KMS-11 (cell line): Measurements from ENCODE around the gene FTCD.
"Not testable (repeated sequence)": the region's sequence is repeated elsewhere in the genome, so short reads cannot be mapped to it uniquely, and the experiment has no call there.

ENCODE experiments used
- H2AFZ ChIP-seq: fragments of 200-600 bp; sonication (generic); 2 replicates; pipeline ENCODE4 v1.6.1; 2016; ENCODE audit warnings: antibody characterized with exemption, mixed run types, low read depth
- H3K27ac ChIP-seq: fragments of 200-600 bp; sonication (generic); 2 replicates; pipeline ENCODE4 v1.6.1; 2016; ENCODE audit warnings: mild to moderate bottlenecking, mixed run types
- H3K27me3 ChIP-seq: fragments of 200-600 bp; sonication (generic); 2 replicates; pipeline ENCODE4 v1.6.1; 2017; ENCODE audit warnings: mild to moderate bottlenecking, low read depth, mixed run types, moderate library complexity; ENCODE audit not compliant: insufficient read depth
- H3K36me3 ChIP-seq: fragments of 200-600 bp; sonication (generic); 2 replicates; pipeline ENCODE4 v1.6.1; 2017; ENCODE audit warnings: mild to moderate bottlenecking, mixed run types; ENCODE audit not compliant: insufficient read depth
- H3K4me1 ChIP-seq: fragments of 200-600 bp; sonication (generic); 2 replicates; pipeline ENCODE4 v1.6.1; 2016; ENCODE audit warnings: mild to moderate bottlenecking, low read depth, mixed run types; ENCODE audit not compliant: poor library complexity, severe bottlenecking
- H3K4me2 ChIP-seq: fragments of 200-600 bp; sonication (generic); 2 replicates; pipeline ENCODE4 v1.7.0; 2016; ENCODE audit warnings: mild to moderate bottlenecking, mixed run types
- H3K4me3 ChIP-seq: fragments of 200-600 bp; sonication (generic); IDR thresholded peaks from 2 replicates; pipeline ENCODE4 v1.6.1; 2017; ENCODE audit warnings: low read depth, low read length, mixed read lengths; ENCODE audit not compliant: insufficient read depth
- H3K79me2 ChIP-seq: fragments of 200-600 bp; sonication (generic); 2 replicates; pipeline ENCODE4 v1.6.1; 2016; ENCODE audit warnings: low read depth, mixed run types; ENCODE audit not compliant: insufficient read depth
- H3K9ac ChIP-seq: fragments of 200-600 bp; sonication (generic); 2 replicates; pipeline ENCODE4 v1.6.1; 2016; ENCODE audit warnings: mild to moderate bottlenecking, mixed run types
- H4K20me1 ChIP-seq: fragments of 200-600 bp; sonication (generic); 2 replicates; pipeline ENCODE4 v1.6.1; 2016; ENCODE audit warnings: mild to moderate bottlenecking, mixed run types; ENCODE audit not compliant: insufficient read depth
- CTCF ChIP-seq: fragments of 200-600 bp; sonication (generic); conservative IDR thresholded peaks from 2 replicates; pipeline ENCODE4 v1.6.1; 2017; ENCODE audit warnings: low read depth, mild to moderate bottlenecking, antibody characterized with exemption, low read length, moderate library complexity, mixed read lengths

FTCD gene, protein sequence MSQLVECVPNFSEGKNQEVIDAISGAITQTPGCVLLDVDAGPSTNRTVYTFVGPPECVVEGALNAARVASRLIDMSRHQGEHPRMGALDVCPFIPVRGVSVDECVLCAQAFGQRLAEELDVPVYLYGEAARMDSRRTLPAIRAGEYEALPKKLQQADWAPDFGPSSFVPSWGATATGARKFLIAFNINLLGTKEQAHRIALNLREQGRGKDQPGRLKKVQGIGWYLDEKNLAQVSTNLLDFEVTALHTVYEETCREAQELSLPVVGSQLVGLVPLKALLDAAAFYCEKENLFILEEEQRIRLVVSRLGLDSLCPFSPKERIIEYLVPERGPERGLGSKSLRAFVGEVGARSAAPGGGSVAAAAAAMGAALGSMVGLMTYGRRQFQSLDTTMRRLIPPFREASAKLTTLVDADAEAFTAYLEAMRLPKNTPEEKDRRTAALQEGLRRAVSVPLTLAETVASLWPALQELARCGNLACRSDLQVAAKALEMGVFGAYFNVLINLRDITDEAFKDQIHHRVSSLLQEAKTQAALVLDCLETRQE

DNA sequence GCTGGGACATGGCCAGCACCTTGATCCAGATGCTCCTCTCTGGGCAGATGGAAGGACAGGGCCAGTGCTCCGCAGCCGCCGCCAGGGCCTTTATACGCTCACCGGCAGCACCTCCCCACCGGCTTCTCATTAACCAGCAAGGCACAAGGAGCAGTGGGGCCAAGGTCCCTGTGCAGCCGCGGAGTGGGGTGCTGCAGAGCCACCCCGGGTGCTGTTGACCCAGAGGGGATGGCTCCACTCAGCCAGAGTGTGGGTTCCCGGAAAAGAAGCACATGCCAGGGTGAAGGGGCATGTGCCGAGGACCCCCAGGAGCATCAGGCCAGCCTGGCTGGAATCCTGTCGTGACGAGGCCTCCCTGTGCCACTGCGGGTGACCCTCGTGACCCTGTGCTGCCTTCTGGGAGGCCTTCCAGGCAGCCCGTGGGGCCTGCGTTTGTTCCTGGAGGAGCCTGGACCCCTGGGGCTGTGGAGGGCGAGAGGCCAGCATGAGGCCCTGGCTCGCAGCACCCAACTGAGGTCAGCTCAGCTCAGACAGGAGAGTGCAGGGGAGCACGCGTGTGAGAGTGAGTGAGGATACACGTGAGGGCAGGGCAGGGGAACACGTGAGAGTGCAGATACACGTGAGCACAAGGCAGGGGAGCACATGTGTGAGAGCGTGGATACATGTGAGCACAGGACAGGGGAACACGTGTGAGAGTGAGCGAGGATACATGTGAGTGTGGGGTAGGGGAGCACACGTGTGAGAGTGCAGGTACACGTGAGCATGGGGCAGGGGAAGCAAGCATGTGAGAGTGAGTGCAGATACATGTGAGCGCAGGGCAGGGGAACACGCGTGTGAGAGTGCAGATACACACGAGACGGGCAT lies at the start of gene FTCD:
FTCD (minus strand) TSS at position 66 of the 864 bp plus-strand sequence; CDS start at position 10, 56 bp downstream.
- H3K4me1 ChIP-seq = no peaks in the 10 kb centered on the region
- no peak for TF ChIP-seq CTCF

GRCh38 chr21:46205166-46205565 lies 49.8 kb upstream of the FTCD start:
- Histone ChIP-seq H4K20me1 (no peaks in the 10 kb centered on the region), H3K27ac (no peak overlapping the region), H3K4me3 (no peak overlapping the region), H3K36me3 (no peaks in the 10 kb centered on the region; the same call in 1 of the 2 replicates), H3K9ac (no peak overlapping the region), H2AFZ (no peak overlapping the region), H3K27me3 (no peaks in the 10 kb centered on the region), H3K79me2 (no peaks in the 10 kb centered on the region), H3K4me1 (no peaks in the 10 kb centered on the region), H3K4me2 (no peak overlapping the region)
- no peak for TF ChIP-seq CTCF

More for the DNA sequence above, at the start of gene FTCD:
- no peak within 1 kb of the TSS for H3K27ac ChIP-seq
- no peaks in the 10 kb centered on the region for H3K79me2 ChIP-seq
- H3K4me2 ChIP-seq = no peak within 1 kb of the TSS
- no peak within 1 kb of the TSS for H3K4me3 ChIP-seq
- H3K9ac ChIP-seq = no peak within 1 kb of the TSS
- H3K27me3 ChIP-seq = no peaks in the 10 kb centered on the region
- no peaks in the 10 kb centered on the region for H3K36me3 ChIP-seq
- H2AFZ ChIP-seq = no peak within 1 kb of the TSS
- no peaks in the 10 kb centered on the region for H4K20me1 ChIP-seq

- Histone ChIP-seq H4K20me1 (no peaks in the 10 kb centered on the region), H3K36me3 (no peaks in the 10 kb centered on the region; the same call in 1 of the 2 replicates), H3K79me2 (no peaks in the 10 kb centered on the region), H3K4me1 (no peaks in the 10 kb centered on the region), H2AFZ (no peak overlapping the region), H3K9ac (no peak overlapping the region), H3K4me2 (no peak overlapping the region), H3K27ac (no peak overlapping the region), H3K4me3 (no peak overlapping the region), H3K27me3 (no peaks in the 10 kb centered on the region)
- TF ChIP-seq CTCF = no peak
Observed at GRCh38 chr21:46203203-46203600, 47.8 kb upstream of the FTCD start.

DNA sequence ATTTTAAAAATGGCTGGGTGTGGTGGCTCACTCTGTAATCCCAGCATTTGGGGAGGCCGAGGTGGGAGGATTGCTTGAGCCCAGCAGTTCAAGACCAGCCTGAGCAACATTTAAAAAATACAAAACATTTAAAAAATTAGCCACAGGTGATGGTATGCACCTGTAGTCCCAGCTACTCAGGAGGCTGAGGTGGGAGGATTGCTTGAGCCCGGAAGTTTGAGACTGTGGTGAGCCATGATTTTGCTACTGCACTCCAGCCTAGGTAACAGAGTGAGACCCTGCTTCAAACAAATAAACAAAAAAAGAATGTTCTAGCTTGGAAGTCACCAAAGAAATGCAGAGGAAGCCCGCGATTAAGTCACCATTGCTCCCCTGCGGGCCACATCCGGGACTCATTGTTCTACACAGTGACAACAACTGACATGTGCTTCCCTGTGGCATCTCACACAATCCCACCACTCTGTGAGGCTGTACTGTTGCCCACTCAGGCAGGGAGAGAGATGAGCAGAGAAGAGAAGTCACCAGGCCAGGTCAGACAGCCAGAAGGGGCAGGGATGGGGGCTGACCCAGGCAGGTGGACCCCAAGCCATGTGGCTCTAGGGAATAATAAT lies 47.3 kb upstream of the FTCD start:
- H3K27ac ChIP-seq = no peak overlapping the region

GRCh38 chr21:46200877-46201803 lies 45.8 kb upstream of the FTCD start:
- H3K79me2 ChIP-seq, H2AFZ ChIP-seq, H3K4me1 ChIP-seq, H3K9ac ChIP-seq, H3K4me3 ChIP-seq, H3K27ac ChIP-seq, H3K4me2 ChIP-seq, H3K27me3 ChIP-seq, H4K20me1 ChIP-seq, H3K36me3 ChIP-seq: not testable (repeated sequence)

More for the DNA sequence above, 47.3 kb upstream of the FTCD start:
- H3K27me3 ChIP-seq = no peaks in the 10 kb centered on the region
- no peak overlapping the region for H3K9ac ChIP-seq
- H3K4me3 ChIP-seq = no peak overlapping the region
- H4K20me1 ChIP-seq = no peaks in the 10 kb centered on the region
- no peak overlapping the region for H3K4me2 ChIP-seq
- no peak for TF ChIP-seq CTCF
- H3K36me3 ChIP-seq = no peaks in the 10 kb centered on the region; the same call in 1 of the 2 replicates
- no peak overlapping the region for H2AFZ ChIP-seq
- H3K4me1 ChIP-seq = no peaks in the 10 kb centered on the region
- no peaks in the 10 kb centered on the region; the same call in 1 of the 2 replicates for H3K79me2 ChIP-seq
